ENCODE measurements around the gene ZFAND3.

- TF ChIP-seq CTCF (conservative IDR thresholded peaks at IDR 0.05; ENCODE audit: low read depth, low read length): no peak
- TF ChIP-seq EZH2 (IDR thresholded peaks at IDR 0.05; ENCODE audit: low read length, unreplicated experiment): no peak
- TF ChIP-seq EZH2phosphoT487 (IDR thresholded peaks at IDR 0.05; ENCODE audit: borderline replicate concordance, low read length): no peak
These were observed 162.8 kb downstream of the ZFAND3 start for GRCh38 chr6:37982317-37982716.

All from PC-3 (cell line).